Body of pancreas (tissue), 4 donors: ENCODE data around the gene CLDN2. TPM values are rescaled to one million over a fixed set of nuclear protein-coding genes. Genes with fewer than 3 reads are reported as not detected.

ENCODE experiments used
- ATAC-seq: fragments of 150-250 bp; one replicate; pipeline ENCODE4 v1.9.1; 2016
- DNase-seq, 4 donors: peaks; one replicate each; pipeline ENCODE4 v3.0.0-alpha.2; 2019
- H3K27ac ChIP-seq, 4 donors: fragments of 200-600 bp; sonication (generic); 1 replicate in 3 of 4; 2 replicates in 1 of 4; pipeline versions ENCODE4 v1.5.1 to v1.6.1; 2016 to 2019; ENCODE audit warnings: mild to moderate bottlenecking in 1 of 4, mixed read lengths in 1 of 4, moderate library complexity in 1 of 4
- H3K27me3 ChIP-seq, 2 donors: fragments of 200-600 bp; sonication (generic); one replicate each; pipeline ENCODE4 v1.6.0; 2016; ENCODE audit warnings: mild to moderate bottlenecking in 1 of 2
- H3K36me3 ChIP-seq, 2 donors: fragments of 200-600 bp; sonication (generic); replicated peaks in 1 of 2; 2 replicates each; pipeline ENCODE4 v1.5.1; 2016; ENCODE audit warnings: low read depth in 2 of 2; ENCODE audit not compliant: insufficient read depth in 1 of 2
- H3K4me1 ChIP-seq: fragments of 200-600 bp; sonication (generic); one replicate; pipeline ENCODE4 v1.6.0; 2016
- H3K4me3 ChIP-seq, 2 donors: fragments of 200-600 bp; sonication (generic); 1 replicate in 1 of 2; 2 replicates in 1 of 2; pipeline ENCODE4 v1.5.1; 2016 to 2019
- H3K9me3 ChIP-seq, 3 donors: fragments of 200-600 bp; sonication (generic); 1 replicate in 2 of 3; 2 replicates in 1 of 3; pipeline ENCODE4 v1.5.1; 2016
- POLR2A ChIP-seq, 3 donors: fragments of 450-650 bp; IDR thresholded peaks; one replicate each; pipeline ENCODE4 v1.6.1; 2016; ENCODE audit warnings: antibody characterized with exemption in 3 of 3, mild to moderate bottlenecking in 2 of 3
- WGBS, 2 donors: methylation state at CpG; one replicate each; pipeline ENCODE4 v1.1.5; 2017; 5-methylcytosine and 5-hydroxymethylcytosine counted together
- intact Hi-C: fragments of 100-400 bp; cut with DNase I; formaldehyde crosslinking; loops from one replicate; pipeline ENCODE4 v1.15.1; 2023
- total RNA-seq, 2 donors: library from RNA; depleted of rRNA; stranded (reverse); fragments of >200 nt; gene quantifications; one replicate each; pipeline ENCODE4 v1.1.0, GENCODE V29; 2016
- TF ChIP-seq, protein P1 (sequence below), 7 experiments: fragments of 450-650 bp in 4 of 7; fragments of 200-600 bp in 3 of 7; sonication (generic) in 3 of 7; IDR thresholded peaks; one replicate each; pipeline ENCODE4 v1.5.1; 2016 to 2019; ENCODE audit warnings: antibody characterized with exemption in 7 of 7

Gene CLDN2
- total RNA-seq, 2 donors from 2014 or later = 0.33 to 6.0 TPM

DNA sequence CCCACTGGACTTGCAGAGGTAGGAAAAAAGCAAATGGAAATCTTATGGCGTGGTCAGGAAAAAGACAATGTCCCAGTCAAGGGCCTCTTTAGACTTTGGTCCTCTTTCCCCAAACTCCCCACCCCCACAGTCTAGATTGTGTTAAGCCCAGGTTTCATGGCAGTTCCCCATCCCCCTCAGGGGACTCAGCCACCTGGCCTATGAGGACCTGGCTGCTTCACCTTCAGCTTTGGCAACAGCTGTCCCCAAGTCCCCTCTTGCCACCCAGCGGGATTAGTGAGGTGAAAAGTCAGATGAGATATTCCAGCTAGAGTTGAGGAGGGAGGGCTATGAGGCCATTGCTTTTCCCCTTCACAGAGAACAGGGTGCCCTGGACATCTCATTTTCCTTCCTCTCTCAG, 17.5 kb upstream of the CLDN2 start:
- ATAC-seq (no peak), DNase-seq (no peak)
- intact Hi-C loops = no loop called here
- Histone ChIP-seq H3K4me1 (peaks cover 34% of the 10 kb centered on the region), H3K27ac (no peak overlapping the region), H3K9me3 (no peaks in the 10 kb centered on the region), H3K27me3 (no peaks in the 10 kb centered on the region), H3K36me3 (no peaks in the 10 kb centered on the region), H3K4me3 (no peak overlapping the region)
- TF ChIP-seq, protein P1, sequence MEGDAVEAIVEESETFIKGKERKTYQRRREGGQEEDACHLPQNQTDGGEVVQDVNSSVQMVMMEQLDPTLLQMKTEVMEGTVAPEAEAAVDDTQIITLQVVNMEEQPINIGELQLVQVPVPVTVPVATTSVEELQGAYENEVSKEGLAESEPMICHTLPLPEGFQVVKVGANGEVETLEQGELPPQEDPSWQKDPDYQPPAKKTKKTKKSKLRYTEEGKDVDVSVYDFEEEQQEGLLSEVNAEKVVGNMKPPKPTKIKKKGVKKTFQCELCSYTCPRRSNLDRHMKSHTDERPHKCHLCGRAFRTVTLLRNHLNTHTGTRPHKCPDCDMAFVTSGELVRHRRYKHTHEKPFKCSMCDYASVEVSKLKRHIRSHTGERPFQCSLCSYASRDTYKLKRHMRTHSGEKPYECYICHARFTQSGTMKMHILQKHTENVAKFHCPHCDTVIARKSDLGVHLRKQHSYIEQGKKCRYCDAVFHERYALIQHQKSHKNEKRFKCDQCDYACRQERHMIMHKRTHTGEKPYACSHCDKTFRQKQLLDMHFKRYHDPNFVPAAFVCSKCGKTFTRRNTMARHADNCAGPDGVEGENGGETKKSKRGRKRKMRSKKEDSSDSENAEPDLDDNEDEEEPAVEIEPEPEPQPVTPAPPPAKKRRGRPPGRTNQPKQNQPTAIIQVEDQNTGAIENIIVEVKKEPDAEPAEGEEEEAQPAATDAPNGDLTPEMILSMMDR (IDR thresholded peaks at IDR 0.05) = no peak
- no peak for TF ChIP-seq POLR2A (IDR thresholded peaks at IDR 0.05)
- WGBS, 2 donors = 68 to 100% methylated on average over 2 of the region's 2 CpGs

DNA sequence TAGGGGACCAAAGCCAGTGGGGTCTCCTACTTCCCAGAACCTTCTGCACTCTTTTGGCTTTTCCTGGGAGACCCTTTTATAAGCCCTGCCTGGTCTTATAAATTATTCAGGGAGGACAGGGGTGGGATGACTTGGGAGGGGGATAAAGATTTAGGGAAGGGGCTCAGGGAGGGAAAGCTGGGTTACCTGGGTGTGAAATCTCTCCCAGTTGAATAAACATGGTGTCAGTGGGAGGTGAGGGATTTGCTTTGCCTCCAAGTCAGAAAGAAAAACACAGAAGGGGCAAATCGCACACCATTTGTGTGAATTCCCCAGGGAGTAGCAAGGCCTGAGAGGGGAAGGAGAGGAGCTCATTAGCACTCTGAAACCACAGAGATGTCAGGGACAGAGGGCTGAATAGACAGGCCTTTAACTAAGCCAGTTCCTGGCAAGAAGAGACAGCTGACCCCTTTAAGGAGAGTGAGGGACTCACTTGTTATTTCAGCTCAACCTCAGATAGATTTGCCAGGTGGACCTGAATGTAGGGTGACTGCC, 16.8 kb upstream of the CLDN2 start, which contains the start of gene RIPPLY1:
TSS of gene RIPPLY1 (minus strand) at position 51 of the 534 bp plus-strand sequence. CDS start 54 bp downstream, outside the sequence.
- intact Hi-C loops = no loop called here
- Histone ChIP-seq H3K36me3 (no peaks in the 10 kb centered on the region), H3K27me3 (no peaks in the 10 kb centered on the region), H3K4me1 (peaks cover 33% of the 10 kb centered on the region), H3K27ac (no peak within 1 kb of the TSS), H3K9me3 (no peaks in the 10 kb centered on the region), H3K4me3 (no peak within 1 kb of the TSS)
- ATAC-seq (no peak), DNase-seq (no peak)
- 88 to 100% methylated on average over 1 of the region's 1 CpG for WGBS, 2 donors
- no peak for TF ChIP-seq POLR2A (IDR thresholded peaks at IDR 0.05)
- TF ChIP-seq, protein P1 (IDR thresholded peaks at IDR 0.05) = no peak

DNA sequence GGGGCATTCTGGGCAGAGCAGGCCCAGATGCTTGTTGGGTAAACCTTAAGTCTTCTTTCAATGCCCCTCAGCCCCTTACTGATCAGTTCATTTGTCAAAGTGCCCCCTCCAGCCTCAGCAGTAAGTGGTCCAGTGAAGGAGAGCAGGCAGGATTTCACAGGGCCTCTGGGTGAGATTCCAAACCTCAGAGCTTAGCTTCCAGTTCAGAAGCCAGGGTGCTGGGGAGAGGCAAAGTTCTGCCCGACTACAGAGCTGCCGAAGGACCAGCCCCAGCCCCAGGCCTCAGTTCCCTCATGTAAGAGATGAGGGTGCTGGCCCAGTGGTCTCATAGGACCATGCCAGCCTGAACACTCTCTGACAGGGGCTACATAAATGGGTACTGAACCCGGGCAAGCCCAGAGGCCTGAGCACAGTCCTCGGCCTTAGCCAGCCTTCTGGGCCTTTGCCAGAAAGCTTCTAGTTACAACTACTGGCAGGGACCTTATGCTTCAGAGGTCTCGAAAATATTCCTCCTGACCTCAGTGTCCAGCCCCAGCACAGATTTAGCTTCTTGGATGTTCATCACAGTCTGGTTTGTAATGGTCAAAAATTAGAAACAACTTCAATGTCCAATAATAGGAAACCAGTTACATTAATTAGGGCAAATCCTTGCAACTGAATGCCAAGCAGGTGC, 16.2 kb upstream of the CLDN2 start:
- TF ChIP-seq, protein P1 (IDR thresholded peaks at IDR 0.05) = no peak
- TF ChIP-seq POLR2A (IDR thresholded peaks at IDR 0.05) = no peak
- Histone ChIP-seq H3K9me3 (no peaks in the 10 kb centered on the region), H3K27me3 (no peaks in the 10 kb centered on the region), H3K27ac (no peak overlapping the region), H3K4me1 (peaks cover 26% of the 10 kb centered on the region), H3K4me3 (no peak overlapping the region), H3K36me3 (no peaks in the 10 kb centered on the region)
- WGBS, 2 donors = 75 to 80% methylated on average over 1 to 4 of the region's 5 CpGs
- DNase-seq (peak in 1 of 4 donors; percentile 25), ATAC-seq (no peak)
- intact Hi-C loops = no loop called here

DNA sequence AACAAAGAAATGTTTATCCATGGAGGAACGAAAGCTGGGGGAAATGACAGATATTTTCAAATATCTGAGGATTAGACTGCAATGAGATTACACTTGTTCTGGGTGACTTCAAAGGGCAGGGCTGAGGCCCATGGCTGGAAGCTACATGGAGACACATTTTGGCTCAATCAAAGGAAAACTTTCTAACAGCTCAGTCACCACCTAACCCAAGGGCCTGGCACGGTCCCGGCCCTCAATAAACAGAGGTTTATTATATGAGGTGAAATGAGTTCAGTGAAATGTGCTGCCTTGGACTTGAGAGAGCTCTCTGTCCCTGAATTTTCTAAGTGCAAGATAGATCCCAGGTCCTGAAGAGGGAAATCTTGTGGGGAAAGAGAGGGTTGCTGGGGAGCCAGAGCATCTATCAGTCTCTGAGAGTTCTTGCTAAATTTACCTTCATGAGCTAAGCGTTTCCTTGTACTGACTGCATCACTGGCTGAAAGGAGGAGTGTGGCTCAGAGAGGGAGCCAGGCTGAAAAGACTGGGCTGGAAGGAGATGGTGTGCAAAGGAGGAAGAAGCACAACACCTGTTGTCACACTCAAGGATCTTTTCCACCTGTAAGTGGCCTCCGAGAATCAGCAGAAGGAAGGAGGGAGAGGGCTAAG, 15.0 kb upstream of the CLDN2 start:
- TF ChIP-seq, protein P1 (IDR thresholded peaks at IDR 0.05) = no peak
- TF ChIP-seq POLR2A (IDR thresholded peaks at IDR 0.05) = no peak
- intact Hi-C loops = no loop called here
- Histone ChIP-seq H3K9me3 (no peaks in the 10 kb centered on the region), H3K36me3 (no peaks in the 10 kb centered on the region), H3K4me3 (no peak overlapping the region), H3K4me1 (peaks cover 17% of the 10 kb centered on the region), H3K27me3 (no peaks in the 10 kb centered on the region), H3K27ac (no peak overlapping the region)
- whole genome bisulfite sequencing, 2 donors = 78 to 84% methylated on average over 5 of the region's 5 CpGs
- DNase-seq (no peak), ATAC-seq (no peak)
